Fibroblast of lung (primary cell): ENCODE data around the gene U2AF1L4. TPM values are rescaled to one million over a fixed set of nuclear protein-coding genes. Genes with fewer than 3 reads are reported as not detected.

ENCODE experiments used
- DNase-seq, 2 donors: peaks; one replicate each; pipeline versions ENCODE4 v3.0.0 to v3.0.0-alpha.2; 2010; ENCODE audit warnings: low read depth in 2 of 2
- H2AFZ ChIP-seq: 2 replicates; pipeline ENCODE4 v1.5.1; 2012; ENCODE audit warnings: low read length, control low read depth, inconsistent platforms
- H3K27ac ChIP-seq: 2 replicates; pipeline ENCODE4 v1.5.1; 2011; ENCODE audit warnings: low read length, control low read depth; ENCODE audit not compliant: insufficient read depth
- H3K27me3 ChIP-seq: 2 replicates; pipeline ENCODE4 v1.5.1; 2011; ENCODE audit warnings: mild to moderate bottlenecking, low read length; ENCODE audit not compliant: control insufficient read depth, insufficient read depth
- H3K36me3 ChIP-seq: 2 replicates; pipeline ENCODE4 v1.5.1; 2011; ENCODE audit warnings: low read length; ENCODE audit not compliant: control insufficient read depth, insufficient read depth
- H3K4me1 ChIP-seq: 2 replicates; pipeline ENCODE4 v1.5.1; 2011; ENCODE audit warnings: low read length; ENCODE audit not compliant: control insufficient read depth, insufficient read depth; ENCODE audit errors: extremely low read depth
- H3K4me2 ChIP-seq: 2 replicates; pipeline ENCODE4 v1.5.1; 2011; ENCODE audit warnings: low read length, control low read depth; ENCODE audit not compliant: insufficient read depth; ENCODE audit errors: extremely low read depth
- H3K4me3 ChIP-seq, 4 experiments: fragments of 200-600 bp in 1 of 4; sonication (generic) in 1 of 4; replicated peaks in 1 of 4; 2 replicates each; pipeline ENCODE4 v1.5.1; 2011 to 2016; ENCODE audit warnings: low read length in 4 of 4, low read depth in 3 of 4, mild to moderate bottlenecking in 3 of 4, control low read depth in 2 of 4, inconsistent platforms in 1 of 4, mixed read lengths in 1 of 4; ENCODE audit not compliant: insufficient read depth in 1 of 4; ENCODE audit errors: control extremely low read depth in 1 of 4
- H3K79me2 ChIP-seq: 2 replicates; pipeline ENCODE4 v1.5.1; 2012; ENCODE audit warnings: mild to moderate bottlenecking, low read length, inconsistent platforms; ENCODE audit not compliant: control insufficient read depth, insufficient read depth
- H3K9ac ChIP-seq: 2 replicates; pipeline ENCODE4 v1.5.1; 2011; ENCODE audit warnings: mild to moderate bottlenecking, low read length, control low read depth; ENCODE audit not compliant: insufficient read depth
- H3K9me3 ChIP-seq: 2 replicates; pipeline ENCODE4 v1.5.1; 2012; ENCODE audit warnings: low read depth, low read length; ENCODE audit not compliant: control insufficient read depth, insufficient read depth
- H4K20me1 ChIP-seq: 2 replicates; pipeline ENCODE4 v1.5.1; 2011; ENCODE audit warnings: low read length; ENCODE audit not compliant: control insufficient read depth, insufficient read depth; ENCODE audit errors: extremely low read depth
- EZH2 ChIP-seq: IDR thresholded peaks from 2 replicates; pipeline ENCODE4 v1.5.1; 2012; ENCODE audit warnings: low read length, control low read depth, mild to moderate bottlenecking; ENCODE audit errors: missing control alignments
- polyA plus RNA-seq, 2 donors: library from polyadenylated mRNA; depleted of rRNA in 1 of 2; stranded (reverse) in 1 of 2; unstranded in 1 of 2; fragments of >200 nt; gene quantifications; 2 replicates each; pipeline ENCODE4 v1.2.1, GENCODE V29; 2011 to 2012; ENCODE audit warnings: missing spikeins in 1 of 2
- total RNA-seq: library from RNA; depleted of rRNA; stranded (reverse); fragments of >200 nt; gene quantifications from 2 replicates; pipeline ENCODE4 v1.2.1, GENCODE V29; 2014
- TF ChIP-seq, protein P1 (sequence below), 2 donors: IDR thresholded peaks in 1 of 2; conservative IDR thresholded peaks in 1 of 2; 1 replicate in 1 of 2; 2 replicates in 1 of 2; pipeline ENCODE4 v1.5.1; 2011 to 2012; ENCODE audit warnings: low read length in 2 of 2, control low read depth in 1 of 2, inconsistent platforms in 1 of 2, low read depth in 1 of 2, mild to moderate bottlenecking in 1 of 2

U2AF1L4 gene
- total and polyA plus RNA-seq, 2 donors (not counting 1 experiment from before 2014, with no cell fraction given), result 9.1 to 11.9 TPM

DNA sequence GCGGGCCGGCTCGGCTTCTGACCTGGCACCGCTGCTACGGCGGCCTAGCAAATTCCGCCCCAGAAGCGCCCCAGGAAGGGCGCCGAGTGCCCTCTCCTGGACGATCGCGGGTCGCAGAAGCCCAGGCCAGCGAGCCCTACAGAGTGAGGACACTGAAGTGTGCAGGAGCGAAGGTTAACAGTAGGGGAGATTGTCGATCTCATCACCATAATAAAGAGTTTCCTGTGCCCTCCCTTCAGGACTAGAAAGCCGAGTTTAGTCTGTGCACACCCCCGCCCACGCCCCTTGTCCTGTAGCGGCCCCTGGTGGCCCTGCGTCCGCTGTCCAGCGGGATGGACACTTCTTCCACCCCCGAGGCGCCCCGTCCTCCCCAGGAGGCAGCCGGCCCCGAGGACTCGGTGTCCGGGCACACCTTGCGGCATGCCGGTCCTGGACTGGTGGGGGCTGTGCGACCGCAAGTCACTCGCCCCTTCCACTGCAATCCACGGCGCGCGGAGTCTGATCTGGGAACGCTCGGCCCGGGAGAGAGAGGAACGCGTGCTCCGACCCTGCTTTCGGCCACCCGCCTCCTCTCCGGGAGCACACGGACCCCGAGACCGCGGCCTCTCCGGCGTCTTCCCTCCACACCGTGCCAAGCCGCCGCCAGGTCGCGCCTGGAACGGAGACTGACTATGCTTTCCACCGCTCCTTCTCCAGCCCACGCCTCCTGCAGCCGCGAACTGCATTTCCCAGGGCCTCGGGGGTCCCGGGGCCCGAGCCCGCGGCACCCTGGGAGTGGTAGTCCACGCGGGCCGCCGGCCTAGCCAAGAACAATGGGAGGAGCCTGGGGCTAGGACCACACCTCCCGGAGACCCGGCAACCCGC lies 28.2 kb downstream of the U2AF1L4 start:
- peak overlapping the region; percentile 98 for H3K4me2 ChIP-seq
- peaks cover 9% of the 10 kb centered on the region for H3K4me1 ChIP-seq
- H3K36me3 ChIP-seq, result peaks cover 12% of the 10 kb centered on the region
- H3K79me2 ChIP-seq, result peaks cover 32% of the 10 kb centered on the region
- no peaks in the 10 kb centered on the region for H3K9me3 ChIP-seq
- no peaks in the 10 kb centered on the region for H3K27me3 ChIP-seq
- peak overlapping the region; percentile 64 to 95 (median 82) for H3K4me3 ChIP-seq
- peak; percentile 93 to 94 for DNase-seq
- H2AFZ ChIP-seq, result peak overlapping the region; percentile 97
- H3K27ac ChIP-seq, result peak overlapping the region; percentile 65
- H4K20me1 ChIP-seq, result no peaks in the 10 kb centered on the region
- TF ChIP-seq, protein P1, sequence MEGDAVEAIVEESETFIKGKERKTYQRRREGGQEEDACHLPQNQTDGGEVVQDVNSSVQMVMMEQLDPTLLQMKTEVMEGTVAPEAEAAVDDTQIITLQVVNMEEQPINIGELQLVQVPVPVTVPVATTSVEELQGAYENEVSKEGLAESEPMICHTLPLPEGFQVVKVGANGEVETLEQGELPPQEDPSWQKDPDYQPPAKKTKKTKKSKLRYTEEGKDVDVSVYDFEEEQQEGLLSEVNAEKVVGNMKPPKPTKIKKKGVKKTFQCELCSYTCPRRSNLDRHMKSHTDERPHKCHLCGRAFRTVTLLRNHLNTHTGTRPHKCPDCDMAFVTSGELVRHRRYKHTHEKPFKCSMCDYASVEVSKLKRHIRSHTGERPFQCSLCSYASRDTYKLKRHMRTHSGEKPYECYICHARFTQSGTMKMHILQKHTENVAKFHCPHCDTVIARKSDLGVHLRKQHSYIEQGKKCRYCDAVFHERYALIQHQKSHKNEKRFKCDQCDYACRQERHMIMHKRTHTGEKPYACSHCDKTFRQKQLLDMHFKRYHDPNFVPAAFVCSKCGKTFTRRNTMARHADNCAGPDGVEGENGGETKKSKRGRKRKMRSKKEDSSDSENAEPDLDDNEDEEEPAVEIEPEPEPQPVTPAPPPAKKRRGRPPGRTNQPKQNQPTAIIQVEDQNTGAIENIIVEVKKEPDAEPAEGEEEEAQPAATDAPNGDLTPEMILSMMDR (conservative IDR thresholded peaks at IDR 0.05 in 1 of 2, IDR thresholded peaks at IDR 0.05 in 1 of 2; ENCODE audit: low read depth in 1 of 2, low read length in 2 of 2), result peak; percentile 77 to 89
- no peak for TF ChIP-seq EZH2
- H3K9ac ChIP-seq, result peak overlapping the region; percentile 66

DNA sequence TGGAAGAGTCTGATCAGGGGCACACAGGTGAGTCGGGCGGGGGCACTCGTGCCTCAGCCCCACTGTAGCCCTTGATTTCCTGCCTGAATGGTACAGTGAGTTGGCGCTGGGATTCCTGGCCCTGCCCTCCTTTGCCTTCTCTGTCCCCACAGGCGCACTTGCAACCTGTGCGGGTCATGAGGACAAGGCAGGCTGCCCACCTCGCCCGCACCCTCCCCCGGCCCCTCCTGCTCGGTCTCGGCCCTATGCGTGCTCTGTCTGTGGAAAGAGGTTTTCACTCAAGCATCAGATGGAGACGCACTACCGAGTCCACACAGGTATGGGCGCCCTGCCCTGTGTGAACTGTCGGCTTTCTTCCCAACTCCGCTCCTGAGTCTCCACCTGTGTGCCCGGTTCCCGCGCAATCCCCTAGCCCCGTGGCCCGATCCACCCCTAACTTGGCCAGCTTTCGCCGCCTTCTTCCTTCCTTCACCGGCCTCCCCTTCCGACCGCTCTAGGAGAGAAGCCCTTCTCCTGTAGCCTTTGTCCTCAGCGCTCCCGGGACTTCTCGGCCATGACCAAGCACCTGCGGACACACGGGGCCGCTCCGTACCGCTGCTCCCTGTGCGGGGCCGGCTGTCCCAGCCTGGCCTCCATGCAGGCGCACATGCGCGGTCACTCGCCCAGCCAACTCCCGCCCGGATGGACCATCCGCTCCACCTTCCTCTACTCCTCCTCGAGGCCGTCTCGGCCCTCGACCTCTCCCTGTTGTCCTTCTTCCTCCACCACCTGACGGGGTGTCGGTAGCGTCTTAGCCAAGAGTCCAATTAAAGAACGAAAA lies 29.0 kb downstream of the U2AF1L4 start:
- TF ChIP-seq EZH2, result no peak
- TF ChIP-seq, protein P1 (conservative IDR thresholded peaks at IDR 0.05 in 1 of 2, IDR thresholded peaks at IDR 0.05 in 1 of 2; ENCODE audit: low read depth in 1 of 2, low read length in 2 of 2), result no peak
- no peaks in the 10 kb centered on the region for H3K9me3 ChIP-seq
- no peaks in the 10 kb centered on the region for H4K20me1 ChIP-seq
- peak overlapping the region; percentile 64 to 95 (median 82) for H3K4me3 ChIP-seq
- H3K9ac ChIP-seq, result peak overlapping the region; percentile 66
- H3K4me2 ChIP-seq, result peak overlapping the region; percentile 98
- H3K79me2 ChIP-seq, result peaks cover 27% of the 10 kb centered on the region
- peaks cover 9% of the 10 kb centered on the region for H3K36me3 ChIP-seq
- H3K27me3 ChIP-seq, result no peaks in the 10 kb centered on the region
- H3K4me1 ChIP-seq, result peaks cover 9% of the 10 kb centered on the region
- DNase-seq, result peak in 1 of 2 donors; percentile 45
- H2AFZ ChIP-seq, result peak overlapping the region; percentile 97
- peak overlapping the region; percentile 65 for H3K27ac ChIP-seq

DNA sequence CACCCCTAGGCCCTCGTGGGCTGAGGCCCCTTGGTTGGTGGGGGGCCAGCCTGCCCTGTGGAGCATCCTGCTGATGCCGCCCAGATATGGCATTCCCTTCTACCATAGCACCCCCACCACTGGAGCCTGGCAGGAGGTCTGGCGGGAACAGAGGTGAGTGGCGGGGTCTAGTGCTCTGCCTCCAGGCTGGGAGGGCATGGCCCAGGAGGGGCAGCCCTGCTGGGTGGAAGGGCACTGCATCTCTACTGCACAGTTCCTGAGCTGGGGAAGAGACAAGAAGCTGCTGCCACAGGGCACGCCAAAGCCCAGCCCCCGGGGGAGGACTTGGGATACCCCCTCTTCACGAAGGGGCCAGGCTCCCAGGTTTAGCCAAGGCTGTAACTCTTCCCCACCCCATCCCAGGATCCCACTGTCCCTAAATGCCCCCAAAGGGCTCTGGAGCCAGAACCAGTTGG lies 29.8 kb downstream of the U2AF1L4 start:
- no peak for TF ChIP-seq EZH2
- TF ChIP-seq, protein P1 (conservative IDR thresholded peaks at IDR 0.05 in 1 of 2, IDR thresholded peaks at IDR 0.05 in 1 of 2; ENCODE audit: low read depth in 1 of 2, low read length in 2 of 2), result no peak
- no peaks in the 10 kb centered on the region for H4K20me1 ChIP-seq
- H3K4me1 ChIP-seq, result peaks cover 9% of the 10 kb centered on the region
- H3K4me3 ChIP-seq, result peak overlapping the region in 1 of 4 experiments; percentile 82
- peaks cover 22% of the 10 kb centered on the region for H3K79me2 ChIP-seq
- H3K27ac ChIP-seq, result no peak overlapping the region
- H3K9me3 ChIP-seq, result no peaks in the 10 kb centered on the region
- H2AFZ ChIP-seq, result no peak overlapping the region
- no peak overlapping the region for H3K9ac ChIP-seq
- peaks cover 2% of the 10 kb centered on the region for H3K27me3 ChIP-seq
- H3K36me3 ChIP-seq, result peaks cover 7% of the 10 kb centered on the region
- H3K4me2 ChIP-seq, result no peak overlapping the region
- no peak for DNase-seq
